Activated T-helper 17 cell treated with anti-CD3 and anti-CD28 coated beads, Interleukin-2, amount 50 U/mL, for 72 hours (primary cell): Measurements from ENCODE around the gene BLTP3B. TPM values are rescaled to one million over a fixed set of nuclear protein-coding genes. Genes with fewer than 3 reads are reported as not detected.

Source experiments
- ATAC-seq: fragments of 150-1000 bp; cut with Tn5 transposase; replicated peaks from 2 replicates; pipeline ENCODE4 v1.10.0; 2021; ENCODE audit warnings: mild to moderate bottlenecking, moderate library complexity
- H3K27ac Mint-ChIP-seq: one replicate; pipeline ENCODE4 v1.8.0; 2022; ENCODE audit warnings: mixed read lengths
- H3K27me3 Mint-ChIP-seq: one replicate; pipeline ENCODE4 v1.8.0; 2022; ENCODE audit warnings: mixed read lengths
- H3K36me3 Mint-ChIP-seq: one replicate; pipeline ENCODE4 v1.8.0; 2022; ENCODE audit warnings: low read depth, mild to moderate bottlenecking, mixed read lengths
- H3K4me1 Mint-ChIP-seq: one replicate; pipeline ENCODE4 v1.8.0; 2022; ENCODE audit warnings: mixed read lengths
- H3K4me3 Mint-ChIP-seq: one replicate; pipeline ENCODE4 v1.8.0; 2022; ENCODE audit warnings: mild to moderate bottlenecking, mixed read lengths
- H3K9me3 Mint-ChIP-seq: one replicate; pipeline ENCODE4 v1.8.0; 2022; ENCODE audit warnings: mixed read lengths
- total RNA-seq, 2 donors: library from RNA; stranded (reverse); gene quantifications; one replicate each; pipeline ENCODE4 v1.2.3, GENCODE V29; 2022

Gene BLTP3B
- total RNA-seq, 2 donors from 2014 or later = 45.6 to 51.1 TPM

- no peak for ATAC-seq
- Mint-ChIP-seq H3K9me3 (no peaks in the 10 kb centered on the region), H3K27ac (no peak overlapping the region), H3K27me3 (no peaks in the 10 kb centered on the region), H3K36me3 (peaks cover 24% of the 10 kb centered on the region), H3K4me3 (no peak overlapping the region), H3K4me1 (no peaks in the 10 kb centered on the region)
These were observed 28.6 kb upstream of the BLTP3B start for GRCh38 chr12:100171248-100171647.

GRCh38 chr12:100170313-100170858 lies 27.7 kb upstream of the BLTP3B start:
- Mint-ChIP-seq H3K36me3 (peaks cover 20% of the 10 kb centered on the region), H3K27me3 (no peaks in the 10 kb centered on the region), H3K4me3 (no peak overlapping the region), H3K4me1 (no peaks in the 10 kb centered on the region), H3K27ac (no peak overlapping the region), H3K9me3 (no peaks in the 10 kb centered on the region)
- ATAC-seq = no peak

DNA sequence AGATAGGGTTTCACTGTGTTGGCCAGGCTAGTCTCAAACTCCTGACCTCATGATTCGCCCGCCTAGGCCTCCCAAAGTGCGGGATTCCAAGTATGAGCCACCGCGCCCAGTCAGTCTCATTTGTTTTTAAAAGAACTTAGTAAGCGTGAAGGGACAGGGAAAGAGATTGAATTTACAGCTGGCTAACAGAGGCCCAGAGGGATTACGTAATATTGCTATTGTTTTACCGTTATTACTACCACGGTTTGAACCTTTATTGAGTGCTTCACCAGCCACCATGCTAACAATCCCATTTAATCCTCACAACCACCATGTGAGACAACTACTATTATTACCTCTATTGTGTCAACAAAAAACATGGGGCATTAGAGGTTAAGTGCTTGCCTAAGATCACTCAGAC lies 26.7 kb upstream of the BLTP3B start:
- peaks cover 1% of the 10 kb centered on the region for H3K4me1 Mint-ChIP-seq
- no peaks in the 10 kb centered on the region for H3K27me3 Mint-ChIP-seq
- H3K4me3 Mint-ChIP-seq = no peak overlapping the region
- H3K27ac Mint-ChIP-seq = no peak overlapping the region
- H3K9me3 Mint-ChIP-seq = no peaks in the 10 kb centered on the region
- H3K36me3 Mint-ChIP-seq = peaks cover 13% of the 10 kb centered on the region
- no peak for ATAC-seq

- Mint-ChIP-seq H3K4me1 (peaks cover 6% of the 10 kb centered on the region), H3K9me3 (no peaks in the 10 kb centered on the region), H3K36me3 (peaks cover 12% of the 10 kb centered on the region), H3K27me3 (no peaks in the 10 kb centered on the region), H3K4me3 (no peak overlapping the region), H3K27ac (no peak overlapping the region)
- no peak for ATAC-seq
These were observed 25.9 kb upstream of the BLTP3B start for GRCh38 chr12:100168562-100168961.

DNA sequence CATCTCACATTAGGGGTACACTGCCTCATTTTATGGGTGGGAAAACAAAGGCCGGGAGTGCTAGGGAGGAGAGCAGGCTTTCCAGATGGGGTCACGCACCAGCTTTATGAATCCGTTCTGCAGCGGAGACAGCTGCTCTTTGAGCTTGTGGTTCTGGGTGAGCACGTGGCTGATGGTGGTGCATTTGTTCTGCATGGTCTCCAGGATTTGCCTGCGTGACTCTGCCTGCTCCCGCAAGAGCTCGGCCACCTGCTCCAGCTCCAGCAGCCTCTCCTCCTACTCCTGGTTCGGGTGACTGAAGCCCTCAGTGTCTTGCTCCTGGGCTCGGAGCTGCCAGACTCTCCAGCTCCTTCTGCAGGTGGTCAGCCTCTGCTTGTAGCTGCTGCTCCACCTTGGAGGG lies 23.6 kb upstream of the BLTP3B start:
- Mint-ChIP-seq H3K27me3 (no peaks in the 10 kb centered on the region), H3K36me3 (no peaks in the 10 kb centered on the region), H3K4me1 (peaks cover 6% of the 10 kb centered on the region), H3K27ac (no peak overlapping the region), H3K9me3 (no peaks in the 10 kb centered on the region), H3K4me3 (no peak overlapping the region)
- no peak for ATAC-seq

GRCh38 chr12:100165356-100165755 lies 22.7 kb upstream of the BLTP3B start:
- Mint-ChIP-seq H3K36me3 (no peaks in the 10 kb centered on the region), H3K9me3 (no peaks in the 10 kb centered on the region), H3K4me3 (no peak overlapping the region), H3K27me3 (no peaks in the 10 kb centered on the region), H3K27ac (no peak overlapping the region), H3K4me1 (peaks cover 6% of the 10 kb centered on the region)
- ATAC-seq = no peak

- H3K36me3 Mint-ChIP-seq = no peaks in the 10 kb centered on the region
- peak overlapping the region; percentile 28 for H3K27ac Mint-ChIP-seq
- ATAC-seq = peak; percentile 7
- peak overlapping the region; percentile 56 for H3K4me3 Mint-ChIP-seq
- H3K4me1 Mint-ChIP-seq = peaks cover 6% of the 10 kb centered on the region
- no peaks in the 10 kb centered on the region for H3K9me3 Mint-ChIP-seq
- no peaks in the 10 kb centered on the region for H3K27me3 Mint-ChIP-seq
These were observed 21.6 kb upstream of the BLTP3B start for GRCh38 chr12:100164153-100164704.

DNA sequence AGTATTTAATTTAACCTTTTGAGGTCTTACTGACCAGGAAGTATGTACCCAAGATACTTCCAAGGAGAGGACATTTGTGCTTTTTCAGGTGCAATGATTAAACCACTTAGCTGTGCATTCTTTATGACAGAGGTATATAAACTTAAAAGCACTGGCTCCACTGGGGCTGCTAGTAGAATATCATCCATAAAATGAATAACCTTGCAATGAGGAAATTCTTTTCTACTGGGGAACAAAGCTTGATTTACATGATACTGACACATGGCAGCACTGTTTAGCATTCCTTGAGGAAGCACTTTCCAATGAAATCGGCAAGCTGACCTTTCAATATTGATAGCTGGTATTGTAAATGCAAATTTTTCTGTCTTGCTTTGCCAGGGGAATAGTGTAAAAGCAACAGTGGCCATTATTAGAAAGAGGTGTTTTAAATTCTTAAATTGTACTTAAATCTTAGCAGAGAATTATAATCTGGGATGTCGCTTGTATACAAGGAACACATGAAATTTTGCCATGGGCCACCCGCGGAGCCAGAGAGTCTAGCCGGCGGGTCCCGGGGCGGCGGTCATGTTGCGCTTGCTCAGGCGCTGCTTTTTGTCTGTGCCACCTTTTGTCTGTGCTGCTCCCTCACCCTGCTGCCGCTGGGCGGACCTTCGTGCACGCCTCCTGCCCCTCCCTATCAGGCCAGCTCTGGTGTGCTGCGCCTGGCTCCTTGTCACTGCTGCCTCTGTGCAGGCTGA lies 20.9 kb upstream of the BLTP3B start:
- ATAC-seq = peak; percentile 99
- Mint-ChIP-seq H3K4me1 (peaks cover 6% of the 10 kb centered on the region), H3K27me3 (no peaks in the 10 kb centered on the region), H3K36me3 (no peaks in the 10 kb centered on the region), H3K27ac (peak overlapping the region; percentile 28), H3K9me3 (no peaks in the 10 kb centered on the region), H3K4me3 (peak overlapping the region; percentile 56)

DNA sequence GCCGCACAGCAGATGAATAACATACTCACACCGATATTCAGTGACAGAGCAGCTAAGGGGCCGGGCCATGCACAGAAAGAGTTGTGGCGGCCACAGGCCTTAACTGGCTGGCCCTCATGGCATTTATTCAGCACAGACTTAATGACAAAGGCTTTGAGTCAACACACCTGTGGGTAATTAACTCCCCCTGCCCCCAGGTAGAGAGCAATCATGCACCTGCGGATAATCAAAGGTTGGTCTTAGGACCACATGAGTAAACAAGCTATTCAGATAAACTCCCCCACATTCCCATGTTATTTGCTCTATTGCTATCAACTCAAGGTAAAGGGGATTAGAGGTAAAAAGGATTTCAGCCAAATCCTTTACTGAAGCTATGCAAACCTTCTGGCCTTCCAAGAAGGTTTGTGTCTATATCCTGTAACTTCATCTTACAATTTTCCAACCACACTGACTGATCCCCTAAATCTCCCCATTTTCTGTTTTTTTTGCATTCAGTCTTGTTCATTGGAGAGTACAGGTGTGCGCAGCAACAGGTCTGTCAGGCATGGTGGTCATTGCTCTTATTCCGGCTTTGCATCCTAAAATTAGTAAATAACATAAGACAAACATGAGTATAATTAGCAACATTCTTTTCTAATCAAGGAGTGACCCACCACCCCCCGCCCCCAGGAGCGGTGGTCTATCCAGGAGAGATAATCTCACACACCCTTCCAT lies 16.9 kb upstream of the BLTP3B start:
- Mint-ChIP-seq H3K9me3 (no peaks in the 10 kb centered on the region), H3K4me1 (peaks cover 12% of the 10 kb centered on the region), H3K27ac (no peak overlapping the region), H3K27me3 (no peaks in the 10 kb centered on the region), H3K4me3 (no peak overlapping the region), H3K36me3 (no peaks in the 10 kb centered on the region)
- no peak for ATAC-seq

GRCh38 chr12:100158535-100158934 lies 15.9 kb upstream of the BLTP3B start:
- peaks cover 6% of the 10 kb centered on the region for H3K4me1 Mint-ChIP-seq
- no peaks in the 10 kb centered on the region for H3K36me3 Mint-ChIP-seq
- no peak for ATAC-seq
- H3K9me3 Mint-ChIP-seq = no peaks in the 10 kb centered on the region
- H3K27ac Mint-ChIP-seq = no peak overlapping the region
- no peak overlapping the region for H3K4me3 Mint-ChIP-seq
- no peaks in the 10 kb centered on the region for H3K27me3 Mint-ChIP-seq

DNA sequence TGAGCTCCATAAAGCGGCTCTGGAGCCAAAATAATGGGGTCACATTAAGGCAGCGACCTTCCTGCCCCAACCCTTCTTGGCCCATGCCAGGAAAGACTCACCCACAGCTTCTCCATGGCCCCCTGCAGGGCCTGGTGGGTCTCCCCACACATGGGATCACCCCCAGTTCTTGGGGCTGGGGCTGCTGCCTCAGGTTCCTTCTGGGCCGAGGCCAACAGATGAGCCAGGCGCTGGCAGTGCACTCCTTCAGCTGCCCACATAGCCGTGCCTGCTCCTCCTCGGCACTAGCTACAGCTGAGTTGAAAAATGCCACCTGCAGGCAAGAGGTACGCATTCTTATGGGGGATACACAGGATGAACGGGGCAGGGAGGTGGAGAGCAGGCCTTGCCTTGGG lies 14.8 kb upstream of the BLTP3B start:
- ATAC-seq = no peak
- H3K27ac Mint-ChIP-seq = no peak overlapping the region
- no peaks in the 10 kb centered on the region for H3K9me3 Mint-ChIP-seq
- H3K36me3 Mint-ChIP-seq = no peaks in the 10 kb centered on the region
- no peaks in the 10 kb centered on the region for H3K27me3 Mint-ChIP-seq
- peaks cover 6% of the 10 kb centered on the region for H3K4me1 Mint-ChIP-seq
- no peak overlapping the region for H3K4me3 Mint-ChIP-seq

- H3K4me1 Mint-ChIP-seq = peaks cover 6% of the 10 kb centered on the region
- H3K4me3 Mint-ChIP-seq = no peak overlapping the region
- no peak overlapping the region for H3K27ac Mint-ChIP-seq
- H3K9me3 Mint-ChIP-seq = no peaks in the 10 kb centered on the region
- ATAC-seq = peak; percentile 19
- H3K27me3 Mint-ChIP-seq = no peaks in the 10 kb centered on the region
- no peaks in the 10 kb centered on the region for H3K36me3 Mint-ChIP-seq
These were observed 14.2 kb upstream of the BLTP3B start for GRCh38 chr12:100156731-100157426.

- Mint-ChIP-seq H3K36me3 (no peaks in the 10 kb centered on the region), H3K27me3 (no peaks in the 10 kb centered on the region), H3K27ac (peak overlapping the region; percentile 39), H3K9me3 (no peaks in the 10 kb centered on the region), H3K4me3 (no peak overlapping the region), H3K4me1 (peaks cover 6% of the 10 kb centered on the region)
- peak; percentile 80 for ATAC-seq
These were observed 12.0 kb upstream of the BLTP3B start for GRCh38 chr12:100154474-100155247.

DNA sequence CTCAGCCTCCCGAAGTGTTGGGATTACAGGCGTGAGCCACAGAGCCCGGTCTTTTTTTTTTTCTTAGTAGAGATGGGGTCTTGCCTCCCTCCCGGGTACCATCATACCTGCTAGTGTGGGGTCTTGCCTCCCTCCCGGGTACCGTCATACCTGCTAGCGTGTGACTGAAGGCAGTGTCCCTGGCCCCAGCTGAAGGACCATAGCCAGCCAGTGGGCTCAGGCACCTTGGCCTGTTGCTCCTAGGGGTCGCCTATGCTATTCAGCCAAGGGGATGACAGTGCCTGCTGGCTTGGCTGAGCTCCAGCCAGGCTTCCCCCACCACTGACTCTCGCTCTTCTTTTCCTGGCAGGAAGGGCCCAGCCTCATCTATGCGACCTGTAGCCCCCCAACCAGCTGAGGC lies 10.5 kb upstream of the BLTP3B start:
- H3K27ac Mint-ChIP-seq = no peak overlapping the region
- no peaks in the 10 kb centered on the region for H3K9me3 Mint-ChIP-seq
- peaks cover 12% of the 10 kb centered on the region for H3K4me1 Mint-ChIP-seq
- no peaks in the 10 kb centered on the region for H3K27me3 Mint-ChIP-seq
- no peaks in the 10 kb centered on the region for H3K36me3 Mint-ChIP-seq
- no peak for ATAC-seq
- H3K4me3 Mint-ChIP-seq = no peak overlapping the region
